Activated CD4-positive, CD25-positive, alpha-beta regulatory T cell treated with anti-CD3 and anti-CD28 coated beads, Interleukin-2, amount 50 U/mL, for 24 hours (primary cell): ENCODE measurements around the gene PYDC1.
A peak's percentile ranks its signal among the peaks of the same experiment; 100 is the strongest.
"Not testable (repeated sequence)": the region's sequence is repeated elsewhere in the genome, so short reads cannot be mapped to it uniquely, and the experiment has no call there.

ENCODE experiments used
- ATAC-seq, 2 donors: fragments of 150-1000 bp; cut with Tn5 transposase; one replicate each; pipeline ENCODE4 v1.10.0; 2021; ENCODE audit warnings: mild to moderate bottlenecking in 1 of 2, moderate library complexity in 1 of 2

The PYDC1 gene

DNA sequence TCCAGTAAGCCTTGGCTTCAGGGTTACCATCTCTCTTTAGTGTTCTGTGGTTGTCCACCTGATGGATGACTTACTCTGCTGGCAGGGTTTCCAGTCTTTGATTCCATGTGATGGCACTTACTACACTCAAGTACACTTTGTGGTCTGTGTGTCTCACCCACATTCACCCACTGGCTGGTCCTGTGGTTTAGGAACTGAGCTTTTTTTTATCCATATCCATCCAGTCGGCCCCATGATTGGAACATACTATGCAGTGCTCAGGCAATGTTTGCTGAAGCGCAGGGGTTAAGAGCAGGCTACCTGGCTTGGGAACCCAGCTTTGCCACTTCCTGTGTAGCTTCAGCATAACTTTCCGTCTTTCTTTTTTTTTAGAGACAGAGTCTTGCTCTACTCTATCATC, 39.8 kb downstream of the PYDC1 start:
- peak in 1 of 2 donors; percentile 3 for ATAC-seq

- ATAC-seq = not testable (repeated sequence)
These were observed 46.9 kb downstream of the PYDC1 start for GRCh38 chr16:31170048-31170447.

DNA sequence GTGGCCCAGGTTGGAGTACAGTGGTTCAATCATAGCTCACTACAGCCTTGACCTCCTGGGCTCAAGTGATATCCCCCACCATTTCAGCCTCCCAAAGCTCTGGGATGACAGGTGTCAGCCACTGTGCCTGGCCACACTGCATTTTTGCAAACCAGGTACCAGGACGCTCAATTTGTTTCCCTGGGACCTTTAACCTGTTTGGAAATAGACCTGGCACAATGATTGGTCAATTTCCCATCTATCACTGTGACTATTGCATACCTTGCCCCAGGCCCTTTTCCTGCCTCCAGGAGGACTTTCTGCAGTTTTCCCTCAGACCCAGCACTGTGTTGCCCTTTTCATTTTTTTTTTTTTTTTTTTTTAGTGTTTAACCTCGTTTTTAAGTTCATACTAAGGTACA, 48.1 kb downstream of the PYDC1 start:
- no peak for ATAC-seq

GRCh38 chr16:31167315-31167714, 49.6 kb downstream of the PYDC1 start:
- ATAC-seq = no peak
